Trophoblast cell (in vitro differentiated cells and primary cell): Measurements from ENCODE around the gene GTF2F2.
A peak's percentile ranks its signal among the peaks of the same experiment; 100 is the strongest.

ENCODE experiments used
- DNase-seq, 2 donors: peaks; one replicate each; pipeline ENCODE4 v3.0.0-alpha.2; 2016
- H2AFZ ChIP-seq: 2 replicates; pipeline ENCODE4 v1.6.1; 2013; ENCODE audit warnings: low read length, moderate library complexity, mild to moderate bottlenecking; ENCODE audit not compliant: insufficient read depth, poor library complexity
- H2AK5ac ChIP-seq: 2 replicates; pipeline ENCODE4 v1.6.1; 2013; ENCODE audit warnings: mild to moderate bottlenecking, low read length
- H2BK120ac ChIP-seq: 2 replicates; pipeline ENCODE4 v1.6.1; 2013; ENCODE audit warnings: low read length, mild to moderate bottlenecking, moderate library complexity; ENCODE audit not compliant: insufficient read depth, poor library complexity
- H2BK12ac ChIP-seq: 2 replicates; pipeline ENCODE4 v1.6.1; 2013; ENCODE audit warnings: mild to moderate bottlenecking, low read length, moderate library complexity
- H2BK5ac ChIP-seq: 2 replicates; pipeline ENCODE4 v1.6.1; 2013; ENCODE audit warnings: low read length, low read depth, moderate library complexity, mild to moderate bottlenecking; ENCODE audit not compliant: poor library complexity
- H3K14ac ChIP-seq: 2 replicates; pipeline ENCODE4 v1.6.1; 2013; ENCODE audit warnings: mild to moderate bottlenecking, low read length
- H3K18ac ChIP-seq: 2 replicates; pipeline ENCODE4 v1.6.1; 2013; ENCODE audit warnings: mild to moderate bottlenecking, low read length
- H3K23ac ChIP-seq: 2 replicates; pipeline ENCODE4 v1.6.1; 2013; ENCODE audit warnings: low read length
- H3K27ac ChIP-seq: 2 replicates; pipeline ENCODE4 v1.5.1; 2013; ENCODE audit warnings: low read depth, mild to moderate bottlenecking, inconsistent platforms, low read length, moderate library complexity
- H3K27me3 ChIP-seq: 2 replicates; pipeline ENCODE4 v1.6.1; 2013; ENCODE audit warnings: inconsistent platforms, mild to moderate bottlenecking, low read length, moderate library complexity; ENCODE audit not compliant: insufficient read depth
- H3K36me3 ChIP-seq, 2 experiments: 1 replicate in 1 of 2; 2 replicates in 1 of 2; pipeline ENCODE4 v1.6.1; 2013; ENCODE audit warnings: low read length in 2 of 2, mild to moderate bottlenecking in 2 of 2, moderate library complexity in 1 of 2; ENCODE audit not compliant: insufficient read depth in 2 of 2, control insufficient read depth in 1 of 2
- H3K4ac ChIP-seq: 2 replicates; pipeline ENCODE4 v1.6.1; 2013; ENCODE audit warnings: low read depth, mild to moderate bottlenecking, low read length, moderate library complexity
- H3K4me1 ChIP-seq, 2 experiments: 1 replicate in 1 of 2; 2 replicates in 1 of 2; pipeline ENCODE4 v1.6.1; 2013; ENCODE audit warnings: low read length in 2 of 2, mild to moderate bottlenecking in 2 of 2, moderate library complexity in 1 of 2; ENCODE audit not compliant: insufficient read depth in 2 of 2, control insufficient read depth in 1 of 2
- H3K4me2 ChIP-seq: 2 replicates; pipeline ENCODE4 v1.6.1; 2013; ENCODE audit warnings: inconsistent platforms, mild to moderate bottlenecking, low read length, moderate library complexity
- H3K4me3 ChIP-seq: 2 replicates; pipeline ENCODE4 v1.5.1; 2013; ENCODE audit warnings: mild to moderate bottlenecking, low read depth, low read length, inconsistent platforms
- H3K79me1 ChIP-seq: one replicate; pipeline ENCODE4 v1.6.1; 2013; ENCODE audit warnings: low read length
- H3K79me2 ChIP-seq: 2 replicates; pipeline ENCODE4 v1.6.1; 2013; ENCODE audit warnings: low read length, mild to moderate bottlenecking; ENCODE audit not compliant: control insufficient read depth, insufficient read depth, poor library complexity
- H3K9ac ChIP-seq: 2 replicates; pipeline ENCODE4 v1.6.1; 2013; ENCODE audit warnings: mild to moderate bottlenecking, low read length
- H3K9me3 ChIP-seq: 2 replicates; pipeline ENCODE4 v1.6.1; 2013; ENCODE audit warnings: low read depth, mild to moderate bottlenecking, control low read depth, inconsistent platforms, low read length; ENCODE audit not compliant: insufficient read depth
- H4K12ac ChIP-seq: 2 replicates; pipeline ENCODE4 v1.6.1; 2013; ENCODE audit warnings: low read depth, mild to moderate bottlenecking, low read length, moderate library complexity
- H4K8ac ChIP-seq: 2 replicates; pipeline ENCODE4 v1.6.1; 2013; ENCODE audit warnings: low read depth, mild to moderate bottlenecking, low read length, moderate library complexity
- H4K91ac ChIP-seq: one replicate; pipeline ENCODE4 v1.6.1; 2013; ENCODE audit warnings: low read depth, mild to moderate bottlenecking, low read length, moderate library complexity
- WGBS: extraction: QIAGEN DNeasy Blood & Tissue Kit; methylation state at CpG from one replicate; pipeline ENCODE4 v1.1.7; 2013; ENCODE audit warnings: missing lambda C conversion rate; ENCODE audit not compliant: insufficient read length, insufficient coverage; ENCODE audit errors: extremely low coverage; 5-methylcytosine and 5-hydroxymethylcytosine counted together

GTF2F2 gene

GRCh38 chr13:45231722-45232121, 111.4 kb downstream of the GTF2F2 start:
- DNase-seq: no peak
- H3K4ac ChIP-seq: no peak overlapping the region
- H3K4me3 ChIP-seq: no peak overlapping the region
- no peak overlapping the region for H3K23ac ChIP-seq
- no peak overlapping the region for H2BK120ac ChIP-seq
- H3K14ac ChIP-seq: no peak overlapping the region
- no peaks in the 10 kb centered on the region for H3K27me3 ChIP-seq
- H2AK5ac ChIP-seq: no peak overlapping the region
- H2AFZ ChIP-seq: no peak overlapping the region
- no CpG with 5 or more reads among the region's 1 CpG for WGBS
- no peak overlapping the region for H4K12ac ChIP-seq
- no peaks in the 10 kb centered on the region for H3K79me1 ChIP-seq
- H2BK12ac ChIP-seq: no peak overlapping the region
- no peak overlapping the region for H3K9ac ChIP-seq
- no peaks in the 10 kb centered on the region for H3K9me3 ChIP-seq
- H2BK5ac ChIP-seq: no peak overlapping the region
- H3K4me1 ChIP-seq: no peaks in the 10 kb centered on the region
- H3K18ac ChIP-seq: no peak overlapping the region
- H4K91ac ChIP-seq: no peak overlapping the region
- no peak overlapping the region for H3K4me2 ChIP-seq
- no peaks in the 10 kb centered on the region for H3K79me2 ChIP-seq
- H3K36me3 ChIP-seq: no peaks in the 10 kb centered on the region
- no peak overlapping the region for H4K8ac ChIP-seq
- no peak overlapping the region for H3K27ac ChIP-seq

DNA sequence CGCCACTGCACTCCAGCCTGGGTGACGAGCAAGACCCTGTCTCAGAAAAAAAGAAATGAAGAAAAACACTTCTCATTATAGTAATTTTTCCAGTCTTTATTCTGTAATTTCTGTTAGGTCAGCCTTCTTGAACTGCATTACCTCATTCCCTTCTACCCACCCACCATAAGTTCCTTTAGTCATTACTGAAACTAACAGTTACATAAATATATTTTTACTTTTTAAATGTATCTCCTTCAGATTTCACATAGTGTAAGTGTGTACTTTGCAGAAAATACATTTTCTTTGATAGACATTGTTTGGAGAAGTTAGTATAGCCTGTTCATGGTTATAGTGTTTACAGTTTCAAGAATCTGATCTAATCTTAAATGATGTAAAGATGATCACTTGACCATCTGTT, 112.3 kb downstream of the GTF2F2 start:
- Histone ChIP-seq H2AFZ (no peak overlapping the region), H3K4ac (no peak overlapping the region), H4K12ac (no peak overlapping the region), H3K36me3 (no peaks in the 10 kb centered on the region), H3K9ac (no peak overlapping the region), H3K27me3 (no peaks in the 10 kb centered on the region), H3K4me2 (no peak overlapping the region), H3K79me1 (no peaks in the 10 kb centered on the region), H2BK5ac (no peak overlapping the region), H3K9me3 (no peaks in the 10 kb centered on the region), H2AK5ac (no peak overlapping the region), H3K14ac (no peak overlapping the region), H3K27ac (no peak overlapping the region), H4K8ac (no peak overlapping the region), H3K18ac (no peak overlapping the region), H4K91ac (no peak overlapping the region), H3K4me3 (no peak overlapping the region), H3K79me2 (no peaks in the 10 kb centered on the region), H2BK12ac (no peak overlapping the region), H3K23ac (no peak overlapping the region), H2BK120ac (no peak overlapping the region), H3K4me1 (no peaks in the 10 kb centered on the region)
- WGBS: no CpG with 5 or more reads among the region's 2 CpGs
- DNase-seq: no peak

- Histone ChIP-seq H3K4me2 (no peak overlapping the region), H2AFZ (no peak overlapping the region), H4K8ac (no peak overlapping the region), H3K9ac (no peak overlapping the region), H4K12ac (no peak overlapping the region), H3K4ac (no peak overlapping the region), H2BK120ac (no peak overlapping the region), H3K4me3 (no peak overlapping the region), H3K18ac (no peak overlapping the region), H3K14ac (no peak overlapping the region), H2BK12ac (no peak overlapping the region), H3K79me1 (no peaks in the 10 kb centered on the region), H2BK5ac (no peak overlapping the region), H3K27ac (no peak overlapping the region), H4K91ac (no peak overlapping the region), H2AK5ac (no peak overlapping the region), H3K79me2 (no peaks in the 10 kb centered on the region), H3K9me3 (no peaks in the 10 kb centered on the region), H3K27me3 (no peaks in the 10 kb centered on the region), H3K36me3 (no peaks in the 10 kb centered on the region), H3K4me1 (no peaks in the 10 kb centered on the region), H3K23ac (no peak overlapping the region)
- peak; percentile 85 to 93 for DNase-seq
- no CpG with 5 or more reads among the region's 4 CpGs for WGBS
Measured at GRCh38 chr13:45238945-45239795, 118.9 kb downstream of the GTF2F2 start.

DNA sequence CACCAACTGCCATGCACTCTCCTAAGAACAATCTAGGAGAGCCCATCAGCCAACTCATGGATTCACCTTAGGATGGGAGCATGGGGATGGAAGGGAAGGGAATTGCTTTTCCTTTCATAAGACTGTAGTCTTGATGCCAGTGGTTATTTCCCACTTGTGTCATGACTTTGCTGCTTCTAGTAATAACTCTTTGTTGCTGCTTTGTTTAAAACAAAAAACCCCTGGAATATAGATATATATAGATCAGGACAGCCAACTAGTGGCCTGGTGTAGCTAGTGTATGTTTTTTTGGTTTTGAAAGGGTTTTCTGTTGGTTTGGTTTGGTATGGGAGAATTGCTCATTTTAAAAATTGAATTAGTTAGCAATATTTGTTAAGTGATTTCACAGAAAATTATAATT, 119.8 kb downstream of the GTF2F2 start:
- no peaks in the 10 kb centered on the region for H3K36me3 ChIP-seq
- no peak for DNase-seq
- H3K9ac ChIP-seq: no peak overlapping the region
- H3K4me1 ChIP-seq: no peaks in the 10 kb centered on the region
- no peak overlapping the region for H2BK5ac ChIP-seq
- no peak overlapping the region for H3K4me2 ChIP-seq
- no peaks in the 10 kb centered on the region for H3K79me1 ChIP-seq
- no peak overlapping the region for H4K91ac ChIP-seq
- H3K79me2 ChIP-seq: no peaks in the 10 kb centered on the region
- no peak overlapping the region for H3K23ac ChIP-seq
- no peak overlapping the region for H2BK120ac ChIP-seq
- no peak overlapping the region for H3K18ac ChIP-seq
- H2BK12ac ChIP-seq: no peak overlapping the region
- no peak overlapping the region for H3K4ac ChIP-seq
- H4K8ac ChIP-seq: no peak overlapping the region
- no peak overlapping the region for H2AK5ac ChIP-seq
- no peak overlapping the region for H3K14ac ChIP-seq
- H3K27ac ChIP-seq: no peak overlapping the region
- no peaks in the 10 kb centered on the region for H3K9me3 ChIP-seq
- H3K4me3 ChIP-seq: no peak overlapping the region
- no peak overlapping the region for H2AFZ ChIP-seq
- H4K12ac ChIP-seq: no peak overlapping the region
- H3K27me3 ChIP-seq: no peaks in the 10 kb centered on the region
